SU-DHL-6 (cell line): Measurements from ENCODE around the gene AACS.

Experiments used
- CTCF ChIP-seq: fragments of 200-600 bp; sonication (generic); IDR thresholded peaks from one replicate; pipeline ENCODE4 v1.5.1; 2017; ENCODE audit warnings: antibody characterized with exemption, mild to moderate bottlenecking, low read length, moderate library complexity; ENCODE audit not compliant: insufficient read depth, poor library complexity, severe bottlenecking
- EZH2phosphoT487 ChIP-seq: fragments of 200-600 bp; sonication (generic), shearing (Covaris generic); conservative IDR thresholded peaks from 2 replicates; pipeline ENCODE4 v1.6.1; 2018; ENCODE audit warnings: mild to moderate bottlenecking, antibody characterized with exemption, low read length, moderate library complexity, mixed read lengths

GRCh38 chr12:125065021-125065918 lies at the start of gene AACS:
- TF ChIP-seq CTCF (no peak), EZH2phosphoT487 (no peak)
